CD4-positive, CD25-positive, alpha-beta regulatory T cell (primary cell): Measurements from ENCODE around the gene RCSD1. TPM values are rescaled to one million over a fixed set of nuclear protein-coding genes. Genes with fewer than 3 reads are reported as not detected.
A peak's percentile ranks its signal among the peaks of the same experiment; 100 is the strongest.
"Not testable (repeated sequence)": the region's sequence is repeated elsewhere in the genome, so short reads cannot be mapped to it uniquely, and the experiment has no call there.

ENCODE experiments used
- ATAC-seq, 2 donors: fragments of 150-1000 bp; cut with Tn5 transposase; one replicate each; pipeline ENCODE4 v1.10.0; 2021; ENCODE audit warnings: low read depth in 2 of 2, moderate number of reproducible peaks in 2 of 2, moderate library complexity in 1 of 2
- DNase-seq, 3 donors: peaks; one replicate each; pipeline versions ENCODE4 v3.0.0 to v3.0.0-alpha.2; 2012 to 2022; ENCODE audit warnings: mixed read lengths in 1 of 3
- H3K27ac ChIP-seq: one replicate; pipeline ENCODE4 v1.7.0; 2013; ENCODE audit warnings: mild to moderate bottlenecking, low read length; ENCODE audit not compliant: insufficient read depth, poor library complexity, severe bottlenecking
- H3K27me3 ChIP-seq: one replicate; pipeline ENCODE4 v1.7.0; 2013; ENCODE audit warnings: low read length; ENCODE audit not compliant: control insufficient read depth, insufficient read depth
- H3K36me3 ChIP-seq: one replicate; pipeline ENCODE4 v1.7.0; 2013; ENCODE audit warnings: mild to moderate bottlenecking, low read length, moderate library complexity; ENCODE audit not compliant: control insufficient read depth, insufficient read depth
- H3K4me1 ChIP-seq: 2 replicates; pipeline ENCODE4 v1.7.0; 2013; ENCODE audit warnings: mild to moderate bottlenecking, low read length; ENCODE audit not compliant: insufficient read depth, control insufficient read depth, poor library complexity, severe bottlenecking
- H3K4me3 ChIP-seq: one replicate; pipeline ENCODE4 v1.7.0; 2013; ENCODE audit warnings: low read depth, mild to moderate bottlenecking, low read length, moderate library complexity
- H3K9me3 ChIP-seq, 2 experiments: 1 replicate in 1 of 2; 2 replicates in 1 of 2; pipeline ENCODE4 v1.7.0; 2013; ENCODE audit warnings: low read length in 2 of 2, mild to moderate bottlenecking in 1 of 2, moderate library complexity in 1 of 2; ENCODE audit not compliant: control insufficient read depth in 2 of 2
- H3K27ac Mint-ChIP-seq, 3 donors: one replicate each; pipeline ENCODE4 v1.8.0; 2020 to 2022; ENCODE audit warnings: mild to moderate bottlenecking in 3 of 3, mixed read lengths in 3 of 3, moderate library complexity in 2 of 3
- H3K27me3 Mint-ChIP-seq: one replicate; pipeline ENCODE4 v1.8.0; 2022; ENCODE audit warnings: mild to moderate bottlenecking, mixed read lengths
- H3K36me3 Mint-ChIP-seq: one replicate; pipeline ENCODE4 v1.8.0; 2020; ENCODE audit warnings: mixed read lengths
- H3K4me1 Mint-ChIP-seq, 4 donors: one replicate each; pipeline ENCODE4 v1.8.0; 2020 to 2022; ENCODE audit warnings: mixed read lengths in 4 of 4, mild to moderate bottlenecking in 1 of 4
- H3K4me3 Mint-ChIP-seq, 4 donors: one replicate each; pipeline ENCODE4 v1.8.0; 2020 to 2022; ENCODE audit warnings: mild to moderate bottlenecking in 4 of 4, mixed read lengths in 4 of 4, moderate library complexity in 3 of 4
- H3K9me3 Mint-ChIP-seq, 7 donors: one replicate each; pipeline ENCODE4 v1.8.0; 2020 to 2022; ENCODE audit warnings: mixed read lengths in 7 of 7, mild to moderate bottlenecking in 3 of 7, moderate library complexity in 2 of 7
- polyA plus RNA-seq, 4 donors: library from polyadenylated mRNA; unstranded; fragments of 300-500 nt; fragmentation: Illumina TruSeq; gene quantifications; one replicate each; pipeline ENCODE4 v1.2.3, GENCODE V29; 2021
- total RNA-seq: library from RNA; stranded (reverse); gene quantifications from one replicate; pipeline ENCODE4 v1.2.3, GENCODE V29; 2022

The RCSD1 gene
- total and polyA plus RNA-seq, 5 donors from 2014 or later: 174 to 251 (median 226) TPM

- H3K36me3 ChIP-seq: no peaks in the 10 kb centered on the region
- Mint-ChIP-seq H3K27me3 (no peaks in the 10 kb centered on the region), H3K4me3 (no peak overlapping the region), H3K27ac (peak overlapping the region in 1 of 3 donors; percentile 24), H3K9me3 (peaks cover 1 to 18% (median 5%) of the 10 kb centered on the region in 7 donors), H3K36me3 (peaks cover 4% of the 10 kb centered on the region), H3K4me1 (peaks cover 6 to 30% (median 25%) of the 10 kb centered on the region in 4 donors)
- ATAC-seq (no peak), DNase-seq (no peak)
- no peak overlapping the region for H3K4me3 ChIP-seq
- no peak overlapping the region for H3K27ac ChIP-seq
- H3K9me3 ChIP-seq: peaks cover 10 to 14% of the 10 kb centered on the region in 2 experiments
- H3K4me1 ChIP-seq: peaks cover 9% of the 10 kb centered on the region
- no peaks in the 10 kb centered on the region for H3K27me3 ChIP-seq
Measured at GRCh38 chr1:167611983-167612382, 18.0 kb upstream of the RCSD1 start.

DNA sequence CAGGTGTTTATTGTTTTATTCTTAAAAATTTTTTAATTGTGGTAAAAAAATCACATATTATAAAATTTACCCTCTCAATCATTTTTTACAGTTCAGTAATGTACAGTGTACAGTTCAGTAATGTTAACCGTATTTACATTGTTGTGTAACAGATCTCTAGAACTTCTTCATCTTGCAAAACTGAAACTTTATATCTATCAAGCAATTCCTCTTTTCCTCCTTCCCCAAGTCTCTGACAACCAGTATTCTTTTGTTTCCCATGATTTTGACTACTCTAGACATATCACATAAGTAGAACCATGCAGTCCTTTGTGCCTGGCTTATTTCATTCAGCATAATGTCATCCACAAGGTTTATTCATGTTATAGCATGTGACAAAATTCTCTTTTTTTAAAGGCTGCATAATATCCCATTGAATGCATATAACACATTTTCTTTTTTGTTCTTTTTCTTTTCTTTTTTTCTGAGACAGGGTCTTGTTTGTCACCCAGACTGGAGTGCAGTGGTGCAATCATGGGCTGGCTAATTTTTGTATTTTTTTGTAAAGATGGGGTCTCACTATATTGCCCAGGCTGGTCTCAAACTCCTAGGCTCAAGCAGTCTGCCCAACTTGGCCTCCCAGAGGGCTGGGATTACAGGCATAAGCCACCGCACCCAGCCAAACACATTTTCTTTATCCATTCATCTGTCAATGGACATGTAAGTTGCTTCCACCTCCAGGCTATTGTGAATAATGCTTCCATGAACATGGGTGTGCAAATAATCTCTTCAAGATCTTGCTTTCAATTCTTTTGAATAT is 17.2 kb upstream of the RCSD1 start:
- peaks cover 5 to 6% of the 10 kb centered on the region in 2 experiments for H3K9me3 ChIP-seq
- no peaks in the 10 kb centered on the region for H3K27me3 ChIP-seq
- no peaks in the 10 kb centered on the region for H3K27me3 Mint-ChIP-seq
- no peak overlapping the region for H3K4me3 Mint-ChIP-seq
- H3K4me1 ChIP-seq: peaks cover 17% of the 10 kb centered on the region
- H3K4me3 ChIP-seq: no peak overlapping the region
- no peak overlapping the region for H3K27ac Mint-ChIP-seq
- DNase-seq (no peak), ATAC-seq (no peak)
- H3K36me3 Mint-ChIP-seq: no peaks in the 10 kb centered on the region
- peaks cover 0 to 12% (median 3%) of the 10 kb centered on the region in 7 donors for H3K9me3 Mint-ChIP-seq
- H3K36me3 ChIP-seq: no peaks in the 10 kb centered on the region
- H3K27ac ChIP-seq: no peak overlapping the region
- H3K4me1 Mint-ChIP-seq: peaks cover 9 to 37% (median 31%) of the 10 kb centered on the region in 4 donors

- not testable (repeated sequence) for H3K27ac Mint-ChIP-seq, H3K27me3 Mint-ChIP-seq, H3K27me3 ChIP-seq, H3K36me3 Mint-ChIP-seq, H3K36me3 ChIP-seq, DNase-seq, H3K9me3 Mint-ChIP-seq, ATAC-seq, H3K27ac ChIP-seq, H3K4me3 Mint-ChIP-seq, H3K4me3 ChIP-seq, H3K9me3 ChIP-seq
- peaks cover 27% of the 10 kb centered on the region for H3K4me1 ChIP-seq
- peaks cover 16 to 49% (median 42%) of the 10 kb centered on the region in 4 donors for H3K4me1 Mint-ChIP-seq
Measured at GRCh38 chr1:167613984-167614383, 16.0 kb upstream of the RCSD1 start.

DNA sequence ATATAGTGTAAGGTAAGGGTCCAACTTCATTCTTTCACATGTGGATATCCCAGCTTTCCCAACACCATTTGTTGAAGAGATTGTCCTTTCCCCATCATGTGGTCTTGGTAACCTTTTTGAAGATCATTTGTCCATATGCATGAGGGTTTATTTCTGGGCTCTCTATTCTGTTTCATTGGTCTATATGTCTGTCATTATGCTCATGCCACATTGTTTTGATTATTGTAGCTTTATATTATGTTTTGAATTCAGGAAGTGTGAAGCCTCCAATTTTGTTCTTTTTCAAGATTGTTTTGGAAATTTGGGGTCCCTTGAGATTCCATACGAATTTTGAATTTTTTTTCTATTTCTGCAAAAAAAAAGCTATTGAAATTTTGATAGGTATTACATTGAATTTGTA is 15.2 kb upstream of the RCSD1 start:
- Mint-ChIP-seq H3K4me1 (peaks cover 18 to 57% (median 44%) of the 10 kb centered on the region in 4 donors), H3K27ac (no peak overlapping the region), H3K36me3 (no peaks in the 10 kb centered on the region), H3K4me3 (no peak overlapping the region), H3K9me3 (peaks cover 0 to 2% (median 0%) of the 10 kb centered on the region in 7 donors), H3K27me3 (no peaks in the 10 kb centered on the region)
- no peak overlapping the region for H3K27ac ChIP-seq
- H3K9me3 ChIP-seq: no peaks in the 10 kb centered on the region
- peaks cover 29% of the 10 kb centered on the region for H3K4me1 ChIP-seq
- no peaks in the 10 kb centered on the region for H3K27me3 ChIP-seq
- ATAC-seq: no peak
- no peaks in the 10 kb centered on the region for H3K36me3 ChIP-seq
- no peak overlapping the region for H3K4me3 ChIP-seq
- DNase-seq: no peak

- Mint-ChIP-seq H3K27ac (peak overlapping the region; percentile 85 to 98 (median 86)), H3K27me3 (no peaks in the 10 kb centered on the region), H3K36me3 (no peaks in the 10 kb centered on the region), H3K4me1 (peaks cover 26 to 71% (median 49%) of the 10 kb centered on the region in 4 donors), H3K9me3 (no peaks in the 10 kb centered on the region), H3K4me3 (peak overlapping the region in 3 of 4 donors; percentile 78 to 85 (median 80))
- ATAC-seq (no peak), DNase-seq (no peak)
- peak overlapping the region; percentile 84 for H3K4me3 ChIP-seq
- H3K4me1 ChIP-seq: peaks cover 36% of the 10 kb centered on the region
- no peaks in the 10 kb centered on the region for H3K9me3 ChIP-seq
- no peaks in the 10 kb centered on the region for H3K27me3 ChIP-seq
- no peaks in the 10 kb centered on the region for H3K36me3 ChIP-seq
- peak overlapping the region; percentile 63 for H3K27ac ChIP-seq
Measured at GRCh38 chr1:167616521-167616920, 13.5 kb upstream of the RCSD1 start.

- Mint-ChIP-seq H3K4me1 (peaks cover 31 to 75% (median 49%) of the 10 kb centered on the region in 4 donors), H3K4me3 (peak overlapping the region; percentile 24 to 85 (median 79)), H3K36me3 (no peaks in the 10 kb centered on the region), H3K27ac (peak overlapping the region; percentile 85 to 98 (median 86)), H3K27me3 (no peaks in the 10 kb centered on the region), H3K9me3 (no peaks in the 10 kb centered on the region)
- Histone ChIP-seq H3K4me1 (peaks cover 42% of the 10 kb centered on the region), H3K27ac (peak overlapping the region; percentile 63), H3K36me3 (no peaks in the 10 kb centered on the region), H3K4me3 (peak overlapping the region; percentile 84), H3K9me3 (no peaks in the 10 kb centered on the region), H3K27me3 (no peaks in the 10 kb centered on the region)
- peak; percentile 60 to 68 for ATAC-seq
- peak in 1 of 3 donors; percentile 79 for DNase-seq
Measured at GRCh38 chr1:167617153-167618147, 12.6 kb upstream of the RCSD1 start.

- H3K27ac Mint-ChIP-seq: peak overlapping the region; percentile 85 to 98 (median 86)
- H3K4me1 ChIP-seq: peaks cover 44% of the 10 kb centered on the region
- H3K9me3 ChIP-seq: no peaks in the 10 kb centered on the region
- no peaks in the 10 kb centered on the region for H3K27me3 ChIP-seq
- no peaks in the 10 kb centered on the region for H3K27me3 Mint-ChIP-seq
- no peaks in the 10 kb centered on the region for H3K36me3 ChIP-seq
- no peaks in the 10 kb centered on the region for H3K9me3 Mint-ChIP-seq
- peak overlapping the region in 3 of 4 donors; percentile 53 to 80 (median 78) for H3K4me3 Mint-ChIP-seq
- peak overlapping the region; percentile 42 for H3K27ac ChIP-seq
- no peak for DNase-seq
- H3K4me3 ChIP-seq: peak overlapping the region; percentile 32
- no peak for ATAC-seq
- H3K4me1 Mint-ChIP-seq: peaks cover 38 to 77% (median 52%) of the 10 kb centered on the region in 4 donors
- no peaks in the 10 kb centered on the region for H3K36me3 Mint-ChIP-seq
Measured at GRCh38 chr1:167618366-167618765, 11.7 kb upstream of the RCSD1 start.
